ENCODE results near the gene SEC31A. TPM values are rescaled to one million over a fixed set of nuclear protein-coding genes. Genes with fewer than 3 reads are reported as not detected.

Gene SEC31A
- total RNA-seq, 1 experiment from 2014 or later: 137 TPM

DNA sequence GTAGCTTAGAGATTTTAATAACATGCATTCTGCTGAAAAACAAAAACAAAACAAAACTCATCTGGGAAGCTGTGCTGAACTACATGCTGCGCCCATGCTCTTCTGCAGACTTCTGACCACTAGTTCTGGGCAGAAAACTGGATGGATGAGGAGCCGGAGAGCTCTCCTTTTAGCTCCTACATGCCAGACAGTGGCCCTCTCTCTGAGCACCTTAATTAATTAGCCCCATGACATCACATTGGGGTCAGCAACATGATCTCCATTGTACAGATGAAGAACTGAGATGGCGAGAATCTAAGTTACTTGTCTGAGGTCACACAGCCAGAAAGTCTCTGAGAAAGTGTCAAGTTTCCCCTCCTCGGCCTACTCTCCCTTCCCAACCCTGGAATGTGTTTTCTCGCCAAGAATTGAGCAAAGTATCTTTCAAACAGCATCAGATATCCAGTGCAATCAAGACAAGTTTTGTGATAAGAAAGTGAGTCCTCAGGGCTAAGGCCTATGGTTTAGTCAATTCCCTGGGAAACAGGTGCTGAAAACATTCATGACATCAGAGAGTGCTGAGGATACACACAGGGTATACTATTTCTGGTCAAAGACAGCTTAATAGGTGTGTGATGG, 113.9 kb downstream of the SEC31A start:
- ATAC-seq (no peak), DNase-seq (ENCODE audit: low spot score) (no peak)
- Mint-ChIP-seq H3K36me3 (no peaks in the 10 kb centered on the region; the same call in 1 of the 2 replicates), H3K9me3 (no peaks in the 10 kb centered on the region), H3K4me1 (peaks cover 16% of the 10 kb centered on the region), H3K4me3 (no peak overlapping the region), H3K27ac (no peak overlapping the region), H3K27me3 (ENCODE audit: low read depth) (peaks cover 40% of the 10 kb centered on the region)
- no peak for TF ChIP-seq CREM (CRISPR knock-in tag; IDR thresholded peaks at IDR 0.05)
- ChIA-PET CTCF (no interaction called here), POLR2A (no interaction called here)

DNA sequence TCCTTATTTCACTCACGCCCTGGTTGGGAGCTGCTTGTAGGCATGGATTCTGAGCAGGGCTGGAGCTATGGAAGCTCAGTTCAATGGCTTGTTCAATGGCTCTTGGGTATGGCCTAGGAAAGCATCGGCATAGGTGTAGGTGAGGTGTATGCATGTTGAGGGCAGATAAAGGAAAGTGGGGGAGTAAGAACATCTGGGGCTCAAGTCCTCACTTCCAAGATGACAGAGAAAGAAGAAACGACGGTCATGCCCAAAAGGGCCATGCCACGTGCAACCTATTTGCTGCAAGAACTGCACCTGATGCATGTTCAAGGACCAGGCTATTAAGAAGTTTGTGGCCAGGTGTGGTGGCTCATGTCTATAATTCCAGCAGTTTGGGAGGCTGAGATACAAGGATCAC, 115.7 kb downstream of the SEC31A start:
- no peak overlapping the region for H3K27ac Mint-ChIP-seq
- peaks cover 3% of the 10 kb centered on the region for H3K4me1 Mint-ChIP-seq
- H3K9me3 Mint-ChIP-seq: no peaks in the 10 kb centered on the region
- H3K36me3 Mint-ChIP-seq: no peaks in the 10 kb centered on the region; the same call in 1 of the 2 replicates
- no peak for ATAC-seq
- no peak overlapping the region for H3K4me3 Mint-ChIP-seq
- CTCF ChIA-PET: interaction anchor here (1.0 kb wide), 1 partner anchor 36 kb away, joined by 3 read pairs; no protein-coding TSS in a partner anchor
- no peak for DNase-seq (ENCODE audit: low spot score)
- POLR2A ChIA-PET: no interaction called here
- TF ChIP-seq, protein P1, sequence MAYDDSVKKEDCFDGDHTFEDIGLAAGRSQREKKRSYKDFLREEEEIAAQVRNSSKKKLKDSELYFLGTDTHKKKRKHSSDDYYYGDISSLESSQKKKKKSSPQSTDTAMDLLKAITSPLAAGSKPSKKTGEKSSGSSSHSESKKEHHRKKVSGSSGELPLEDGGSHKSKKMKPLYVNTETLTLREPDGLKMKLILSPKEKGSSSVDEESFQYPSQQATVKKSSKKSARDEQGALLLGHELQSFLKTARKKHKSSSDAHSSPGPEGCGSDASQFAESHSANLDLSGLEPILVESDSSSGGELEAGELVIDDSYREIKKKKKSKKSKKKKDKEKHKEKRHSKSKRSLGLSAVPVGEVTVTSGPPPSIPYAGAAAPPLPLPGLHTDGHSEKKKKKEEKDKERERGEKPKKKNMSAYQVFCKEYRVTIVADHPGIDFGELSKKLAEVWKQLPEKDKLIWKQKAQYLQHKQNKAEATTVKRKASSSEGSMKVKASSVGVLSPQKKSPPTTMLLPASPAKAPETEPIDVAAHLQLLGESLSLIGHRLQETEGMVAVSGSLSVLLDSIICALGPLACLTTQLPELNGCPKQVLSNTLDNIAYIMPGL (CRISPR knock-in tag; IDR thresholded peaks at IDR 0.05): no peak
- TF ChIP-seq ELF4 (CRISPR knock-in tag; IDR thresholded peaks at IDR 0.05; ENCODE audit: low read depth): no peak
- TF ChIP-seq ETV6 (CRISPR knock-in tag; IDR thresholded peaks at IDR 0.05): no peak
- no peak for TF ChIP-seq ZBTB21 (CRISPR knock-in tag; IDR thresholded peaks at IDR 0.05; ENCODE audit: borderline replicate concordance)
- TF ChIP-seq, protein P2, sequence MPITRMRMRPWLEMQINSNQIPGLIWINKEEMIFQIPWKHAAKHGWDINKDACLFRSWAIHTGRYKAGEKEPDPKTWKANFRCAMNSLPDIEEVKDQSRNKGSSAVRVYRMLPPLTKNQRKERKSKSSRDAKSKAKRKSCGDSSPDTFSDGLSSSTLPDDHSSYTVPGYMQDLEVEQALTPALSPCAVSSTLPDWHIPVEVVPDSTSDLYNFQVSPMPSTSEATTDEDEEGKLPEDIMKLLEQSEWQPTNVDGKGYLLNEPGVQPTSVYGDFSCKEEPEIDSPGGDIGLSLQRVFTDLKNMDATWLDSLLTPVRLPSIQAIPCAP (CRISPR knock-in tag; IDR thresholded peaks at IDR 0.05): no peak
- no peak for TF ChIP-seq JUN (CRISPR knock-in tag; IDR thresholded peaks at IDR 0.05)
- no peak for TF ChIP-seq ZNF423 (CRISPR knock-in tag; IDR thresholded peaks at IDR 0.05)
- TF ChIP-seq, protein P3, sequence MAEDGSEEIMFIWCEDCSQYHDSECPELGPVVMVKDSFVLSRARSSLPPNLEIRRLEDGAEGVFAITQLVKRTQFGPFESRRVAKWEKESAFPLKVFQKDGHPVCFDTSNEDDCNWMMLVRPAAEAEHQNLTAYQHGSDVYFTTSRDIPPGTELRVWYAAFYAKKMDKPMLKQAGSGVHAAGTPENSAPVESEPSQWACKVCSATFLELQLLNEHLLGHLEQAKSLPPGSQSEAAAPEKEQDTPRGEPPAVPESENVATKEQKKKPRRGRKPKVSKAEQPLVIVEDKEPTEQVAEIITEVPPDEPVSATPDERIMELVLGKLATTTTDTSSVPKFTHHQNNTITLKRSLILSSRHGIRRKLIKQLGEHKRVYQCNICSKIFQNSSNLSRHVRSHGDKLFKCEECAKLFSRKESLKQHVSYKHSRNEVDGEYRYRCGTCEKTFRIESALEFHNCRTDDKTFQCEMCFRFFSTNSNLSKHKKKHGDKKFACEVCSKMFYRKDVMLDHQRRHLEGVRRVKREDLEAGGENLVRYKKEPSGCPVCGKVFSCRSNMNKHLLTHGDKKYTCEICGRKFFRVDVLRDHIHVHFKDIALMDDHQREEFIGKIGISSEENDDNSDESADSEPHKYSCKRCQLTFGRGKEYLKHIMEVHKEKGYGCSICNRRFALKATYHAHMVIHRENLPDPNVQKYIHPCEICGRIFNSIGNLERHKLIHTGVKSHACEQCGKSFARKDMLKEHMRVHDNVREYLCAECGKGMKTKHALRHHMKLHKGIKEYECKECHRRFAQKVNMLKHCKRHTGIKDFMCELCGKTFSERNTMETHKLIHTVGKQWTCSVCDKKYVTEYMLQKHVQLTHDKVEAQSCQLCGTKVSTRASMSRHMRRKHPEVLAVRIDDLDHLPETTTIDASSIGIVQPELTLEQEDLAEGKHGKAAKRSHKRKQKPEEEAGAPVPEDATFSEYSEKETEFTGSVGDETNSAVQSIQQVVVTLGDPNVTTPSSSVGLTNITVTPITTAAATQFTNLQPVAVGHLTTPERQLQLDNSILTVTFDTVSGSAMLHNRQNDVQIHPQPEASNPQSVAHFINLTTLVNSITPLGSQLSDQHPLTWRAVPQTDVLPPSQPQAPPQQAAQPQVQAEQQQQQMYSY (CRISPR knock-in tag; IDR thresholded peaks at IDR 0.05): no peak
- TF ChIP-seq ZNF219 (CRISPR knock-in tag; IDR thresholded peaks at IDR 0.05; ENCODE audit: borderline replicate concordance): no peak
- TF ChIP-seq, protein P4, sequence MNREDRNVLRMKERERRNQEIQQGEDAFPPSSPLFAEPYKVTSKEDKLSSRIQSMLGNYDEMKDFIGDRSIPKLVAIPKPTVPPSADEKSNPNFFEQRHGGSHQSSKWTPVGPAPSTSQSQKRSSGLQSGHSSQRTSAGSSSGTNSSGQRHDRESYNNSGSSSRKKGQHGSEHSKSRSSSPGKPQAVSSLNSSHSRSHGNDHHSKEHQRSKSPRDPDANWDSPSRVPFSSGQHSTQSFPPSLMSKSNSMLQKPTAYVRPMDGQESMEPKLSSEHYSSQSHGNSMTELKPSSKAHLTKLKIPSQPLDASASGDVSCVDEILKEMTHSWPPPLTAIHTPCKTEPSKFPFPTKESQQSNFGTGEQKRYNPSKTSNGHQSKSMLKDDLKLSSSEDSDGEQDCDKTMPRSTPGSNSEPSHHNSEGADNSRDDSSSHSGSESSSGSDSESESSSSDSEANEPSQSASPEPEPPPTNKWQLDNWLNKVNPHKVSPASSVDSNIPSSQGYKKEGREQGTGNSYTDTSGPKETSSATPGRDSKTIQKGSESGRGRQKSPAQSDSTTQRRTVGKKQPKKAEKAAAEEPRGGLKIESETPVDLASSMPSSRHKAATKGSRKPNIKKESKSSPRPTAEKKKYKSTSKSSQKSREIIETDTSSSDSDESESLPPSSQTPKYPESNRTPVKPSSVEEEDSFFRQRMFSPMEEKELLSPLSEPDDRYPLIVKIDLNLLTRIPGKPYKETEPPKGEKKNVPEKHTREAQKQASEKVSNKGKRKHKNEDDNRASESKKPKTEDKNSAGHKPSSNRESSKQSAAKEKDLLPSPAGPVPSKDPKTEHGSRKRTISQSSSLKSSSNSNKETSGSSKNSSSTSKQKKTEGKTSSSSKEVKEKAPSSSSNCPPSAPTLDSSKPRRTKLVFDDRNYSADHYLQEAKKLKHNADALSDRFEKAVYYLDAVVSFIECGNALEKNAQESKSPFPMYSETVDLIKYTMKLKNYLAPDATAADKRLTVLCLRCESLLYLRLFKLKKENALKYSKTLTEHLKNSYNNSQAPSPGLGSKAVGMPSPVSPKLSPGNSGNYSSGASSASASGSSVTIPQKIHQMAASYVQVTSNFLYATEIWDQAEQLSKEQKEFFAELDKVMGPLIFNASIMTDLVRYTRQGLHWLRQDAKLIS (CRISPR knock-in tag; IDR thresholded peaks at IDR 0.05; ENCODE audit: borderline replicate concordance): no peak
- no peak for TF ChIP-seq NFE2L1 (CRISPR knock-in tag; IDR thresholded peaks at IDR 0.05)
- no peak for TF ChIP-seq IRF2 (CRISPR knock-in tag; IDR thresholded peaks at IDR 0.05; ENCODE audit: borderline replicate concordance, low read depth)
- TF ChIP-seq, protein P5, sequence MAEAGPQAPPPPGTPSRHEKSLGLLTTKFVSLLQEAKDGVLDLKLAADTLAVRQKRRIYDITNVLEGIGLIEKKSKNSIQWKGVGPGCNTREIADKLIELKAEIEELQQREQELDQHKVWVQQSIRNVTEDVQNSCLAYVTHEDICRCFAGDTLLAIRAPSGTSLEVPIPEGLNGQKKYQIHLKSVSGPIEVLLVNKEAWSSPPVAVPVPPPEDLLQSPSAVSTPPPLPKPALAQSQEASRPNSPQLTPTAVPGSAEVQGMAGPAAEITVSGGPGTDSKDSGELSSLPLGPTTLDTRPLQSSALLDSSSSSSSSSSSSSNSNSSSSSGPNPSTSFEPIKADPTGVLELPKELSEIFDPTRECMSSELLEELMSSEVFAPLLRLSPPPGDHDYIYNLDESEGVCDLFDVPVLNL (CRISPR knock-in tag; IDR thresholded peaks at IDR 0.05; ENCODE audit: borderline replicate concordance, low read depth): no peak
- no peak for TF ChIP-seq SOX15 (CRISPR knock-in tag; IDR thresholded peaks at IDR 0.05)
- no peak for TF ChIP-seq ZNF138 (CRISPR knock-in tag; conservative IDR thresholded peaks at IDR 0.05)
- no peak for TF ChIP-seq HMGA2 (CRISPR knock-in tag; IDR thresholded peaks at IDR 0.05)
- TF ChIP-seq, protein P6, sequence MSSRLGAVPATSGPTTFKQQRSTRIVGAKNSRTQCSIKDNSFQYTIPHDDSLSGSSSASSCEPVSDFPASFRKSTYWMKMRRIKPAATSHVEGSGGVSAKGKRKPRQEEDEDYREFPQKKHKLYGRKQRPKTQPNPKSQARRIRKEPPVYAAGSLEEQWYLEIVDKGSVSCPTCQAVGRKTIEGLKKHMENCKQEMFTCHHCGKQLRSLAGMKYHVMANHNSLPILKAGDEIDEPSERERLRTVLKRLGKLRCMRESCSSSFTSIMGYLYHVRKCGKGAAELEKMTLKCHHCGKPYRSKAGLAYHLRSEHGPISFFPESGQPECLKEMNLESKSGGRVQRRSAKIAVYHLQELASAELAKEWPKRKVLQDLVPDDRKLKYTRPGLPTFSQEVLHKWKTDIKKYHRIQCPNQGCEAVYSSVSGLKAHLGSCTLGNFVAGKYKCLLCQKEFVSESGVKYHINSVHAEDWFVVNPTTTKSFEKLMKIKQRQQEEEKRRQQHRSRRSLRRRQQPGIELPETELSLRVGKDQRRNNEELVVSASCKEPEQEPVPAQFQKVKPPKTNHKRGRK (CRISPR knock-in tag; IDR thresholded peaks at IDR 0.05; ENCODE audit: borderline replicate concordance): no peak
- TF ChIP-seq ZNF396 (CRISPR knock-in tag; IDR thresholded peaks at IDR 0.05; ENCODE audit: borderline replicate concordance): no peak
- H3K27me3 Mint-ChIP-seq (ENCODE audit: low read depth): peaks cover 23% of the 10 kb centered on the region
